Cardiac septum (tissue), 1 donor: ENCODE results near the gene TRPM2. TPM values are rescaled to one million over a fixed set of nuclear protein-coding genes. Genes with fewer than 3 reads are reported as not detected.
"Not testable (repeated sequence)": the region's sequence is repeated elsewhere in the genome, so short reads cannot be mapped to it uniquely, and the experiment has no call there.

Experiments used
- DNase-seq: peaks from one replicate; pipeline ENCODE4 v3.0.0-alpha.2; 2020; ENCODE audit warnings: low spot score
- intact Hi-C: fragments of 100-400 bp; cut with DNase I; formaldehyde crosslinking; loops from one replicate; pipeline ENCODE4 v1.14.0; 2022
- total RNA-seq: library from RNA; stranded (reverse); fragmentation: NEBNext Ultra II Directional; extraction: Animal tissue kit (Norgen Biotek cat#: 25700); gene quantifications from one replicate; pipeline ENCODE4 v1.2.1, GENCODE V29; 2021
- donor health status: DM: no; HTN: no; CAD: no.

TRPM2 gene
- total RNA-seq, 1 donor from 2014 or later = 1.2 TPM

DNA sequence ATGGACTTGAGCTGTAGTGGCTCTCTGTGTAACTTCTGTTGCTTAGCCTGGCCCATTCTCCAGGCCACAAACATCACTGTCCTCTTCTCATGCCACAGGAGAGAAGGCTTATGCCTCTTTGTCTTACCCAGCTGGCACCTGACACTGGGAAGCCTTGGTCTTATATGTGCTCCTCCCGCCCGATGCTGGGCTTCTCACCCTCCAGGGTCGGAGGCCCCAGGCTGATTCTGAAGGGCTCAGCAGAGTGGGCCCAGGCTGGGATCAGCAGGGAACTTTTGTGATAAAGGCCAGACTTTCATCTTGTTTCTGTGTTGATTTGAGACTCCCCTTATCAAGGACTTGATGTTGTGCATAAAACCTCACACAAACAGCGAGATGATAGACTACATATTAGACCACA is 29.8 kb downstream of the TRPM2 start:
- intact Hi-C loops = no loop called here
- peak; percentile 14 for DNase-seq

DNA sequence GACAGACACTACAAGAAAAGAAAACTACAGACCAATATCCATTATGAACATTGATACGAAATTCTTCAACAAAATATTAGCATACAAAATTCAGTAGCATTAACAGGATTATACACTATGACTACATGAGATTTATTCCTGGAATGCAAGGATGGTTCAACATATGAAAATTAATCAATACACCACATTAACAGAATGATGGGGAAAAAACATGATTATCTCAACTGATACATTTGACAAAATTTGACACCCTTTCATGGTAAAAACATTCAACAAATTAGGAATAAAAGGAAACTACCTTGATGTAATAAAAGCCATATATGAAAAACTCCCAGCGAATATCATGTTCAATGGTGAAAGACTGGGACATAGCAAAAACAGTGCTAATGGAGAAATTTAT is 31.5 kb downstream of the TRPM2 start:
- no peak for DNase-seq
- intact Hi-C loops = no loop called here

DNA sequence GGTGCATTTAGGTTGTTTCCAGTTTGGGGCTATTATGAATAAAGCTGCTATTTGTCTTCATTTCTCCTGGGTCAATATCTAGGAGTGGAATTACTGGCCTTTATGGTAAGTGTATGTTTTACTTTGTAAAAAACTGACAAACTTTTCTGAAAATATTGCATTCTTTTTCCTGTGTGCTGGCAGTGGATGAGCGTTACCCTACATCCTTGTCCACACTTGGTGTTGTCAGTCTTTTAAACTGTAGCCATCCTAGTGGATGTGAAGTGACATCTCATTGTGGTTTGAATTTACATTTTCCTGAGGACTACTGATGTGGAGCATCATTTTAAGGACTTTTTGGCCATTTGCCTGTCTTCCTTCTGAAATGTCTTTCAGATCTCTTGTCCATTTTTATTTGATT is 35.9 kb downstream of the TRPM2 start:
- intact Hi-C loops = no loop called here
- no peak for DNase-seq

GRCh38 chr21:44390886-44391285 is 37.5 kb downstream of the TRPM2 start:
- DNase-seq = no peak
- intact Hi-C loops = no loop called here

DNA sequence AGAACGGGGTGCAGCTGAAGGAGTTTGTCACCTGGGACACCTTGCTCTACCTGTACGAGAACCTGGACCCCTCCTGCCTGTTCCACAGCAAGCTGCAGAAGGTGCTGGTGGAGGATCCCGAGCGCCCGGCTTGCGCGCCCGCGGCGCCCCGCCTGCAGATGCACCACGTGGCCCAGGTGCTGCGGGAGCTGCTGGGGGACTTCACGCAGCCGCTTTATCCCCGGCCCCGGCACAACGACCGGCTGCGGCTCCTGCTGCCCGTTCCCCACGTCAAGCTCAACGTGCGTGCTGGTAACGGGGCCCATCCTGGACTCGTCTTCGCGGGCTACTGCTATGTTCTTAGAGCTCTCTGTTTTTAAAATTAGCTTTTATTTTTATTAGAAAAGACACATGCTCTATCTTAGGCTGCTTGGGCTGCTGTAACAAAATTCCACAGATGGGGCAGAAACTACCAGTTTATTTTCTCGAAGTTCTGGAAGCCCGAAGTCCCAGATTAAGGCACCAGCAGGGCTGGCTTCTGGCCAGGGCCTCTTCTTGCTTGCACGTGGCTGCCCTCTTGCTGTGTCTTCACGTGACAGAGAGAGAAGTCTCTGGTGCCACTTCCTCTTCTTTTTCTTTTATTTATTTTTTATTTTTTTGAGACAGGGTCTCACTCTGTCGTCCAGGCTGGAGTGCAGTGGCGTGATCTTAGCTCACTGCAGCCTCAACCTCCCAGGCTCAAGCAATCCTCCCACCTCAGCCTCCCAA is 38.1 kb downstream of the TRPM2 start:
- intact Hi-C loops = no loop called here
- no peak for DNase-seq

DNA sequence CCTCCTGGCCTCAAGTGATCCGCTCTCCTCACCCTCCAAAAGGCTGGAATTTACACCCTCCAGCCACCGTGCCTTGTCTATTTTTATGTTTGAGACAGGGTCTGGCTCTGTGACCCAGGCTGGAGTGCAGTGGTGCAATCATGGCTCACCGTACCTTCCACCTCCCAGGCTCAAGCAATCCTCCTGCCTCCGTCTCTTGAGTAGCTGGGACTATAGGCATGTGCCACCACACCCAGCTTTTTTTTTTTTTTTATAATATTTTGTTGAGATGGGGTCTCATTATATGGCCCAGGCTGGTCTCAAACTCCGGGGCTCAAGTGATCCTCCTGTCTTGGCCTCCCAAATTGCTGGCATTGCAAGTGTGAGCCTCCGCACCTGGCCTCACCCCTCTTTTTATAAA is 38.8 kb downstream of the TRPM2 start:
- intact Hi-C loops = no loop called here
- no peak for DNase-seq

GRCh38 chr21:44392916-44393315 is 39.5 kb downstream of the TRPM2 start:
- no peak for DNase-seq
- intact Hi-C loops = no loop called here

- no peak for DNase-seq
- intact Hi-C loops = no loop called here
These were observed 41.3 kb downstream of the TRPM2 start for GRCh38 chr21:44394733-44395132.

GRCh38 chr21:44395260-44395659 is 41.8 kb downstream of the TRPM2 start:
- intact Hi-C loops = no loop called here
- DNase-seq = no peak

DNA sequence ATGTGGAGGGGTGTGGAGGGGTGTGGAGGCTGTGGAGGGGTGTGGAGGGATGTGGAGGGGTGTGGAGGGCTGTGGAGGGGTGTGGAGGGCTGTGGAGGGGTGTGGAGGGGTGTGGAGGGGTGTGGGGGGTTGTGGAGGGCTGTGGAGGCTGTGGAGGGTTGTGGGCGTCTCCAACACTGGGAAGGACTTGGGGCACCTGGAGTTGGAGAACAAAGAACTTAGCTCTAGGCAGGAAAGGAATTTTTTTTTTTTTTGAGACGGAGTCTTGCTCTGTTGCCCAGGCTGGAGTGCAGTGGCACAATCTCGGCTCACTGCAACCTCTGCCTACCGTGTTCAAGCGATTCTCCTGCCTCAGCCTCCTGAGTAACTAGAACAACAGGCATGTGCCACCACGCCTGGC is 43.4 kb downstream of the TRPM2 start:
- intact Hi-C loops, DNase-seq: not testable (repeated sequence)

DNA sequence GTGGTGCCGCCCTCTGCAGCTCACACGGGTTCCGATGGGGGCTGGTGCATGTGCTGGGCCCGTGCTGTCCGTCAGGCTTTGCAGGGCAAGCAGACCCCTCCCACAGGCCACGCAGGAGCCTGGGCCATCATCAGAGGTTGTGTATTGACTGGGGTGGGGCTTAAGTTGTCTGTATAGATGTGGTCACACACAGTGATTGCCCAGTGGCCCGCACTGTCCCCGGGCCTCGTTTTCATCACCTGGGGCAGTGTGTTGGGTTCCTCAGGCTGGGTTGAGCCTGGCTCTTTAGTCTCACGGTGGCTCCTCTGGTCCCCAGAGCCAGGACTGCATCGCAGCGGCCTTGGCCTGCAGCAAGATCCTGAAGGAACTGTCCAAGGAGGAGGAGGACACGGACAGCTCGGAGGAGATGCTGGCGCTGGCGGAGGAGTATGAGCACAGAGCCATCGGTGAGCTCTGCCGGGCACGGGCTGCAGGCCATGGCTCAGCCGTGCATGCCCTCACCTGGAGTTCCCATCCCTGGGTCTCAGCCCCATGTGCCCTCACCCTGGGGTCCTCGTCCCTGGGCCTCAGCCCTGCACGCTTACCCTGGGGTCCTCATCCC is 44.1 kb downstream of the TRPM2 start:
- intact Hi-C loops = no loop called here

GRCh38 chr21:44398499-44398898 is 45.1 kb downstream of the TRPM2 start:
- intact Hi-C loops = no loop called here
- no peak for DNase-seq

More for the DNA sequence above, 44.1 kb downstream of the TRPM2 start:
- no peak for DNase-seq

DNA sequence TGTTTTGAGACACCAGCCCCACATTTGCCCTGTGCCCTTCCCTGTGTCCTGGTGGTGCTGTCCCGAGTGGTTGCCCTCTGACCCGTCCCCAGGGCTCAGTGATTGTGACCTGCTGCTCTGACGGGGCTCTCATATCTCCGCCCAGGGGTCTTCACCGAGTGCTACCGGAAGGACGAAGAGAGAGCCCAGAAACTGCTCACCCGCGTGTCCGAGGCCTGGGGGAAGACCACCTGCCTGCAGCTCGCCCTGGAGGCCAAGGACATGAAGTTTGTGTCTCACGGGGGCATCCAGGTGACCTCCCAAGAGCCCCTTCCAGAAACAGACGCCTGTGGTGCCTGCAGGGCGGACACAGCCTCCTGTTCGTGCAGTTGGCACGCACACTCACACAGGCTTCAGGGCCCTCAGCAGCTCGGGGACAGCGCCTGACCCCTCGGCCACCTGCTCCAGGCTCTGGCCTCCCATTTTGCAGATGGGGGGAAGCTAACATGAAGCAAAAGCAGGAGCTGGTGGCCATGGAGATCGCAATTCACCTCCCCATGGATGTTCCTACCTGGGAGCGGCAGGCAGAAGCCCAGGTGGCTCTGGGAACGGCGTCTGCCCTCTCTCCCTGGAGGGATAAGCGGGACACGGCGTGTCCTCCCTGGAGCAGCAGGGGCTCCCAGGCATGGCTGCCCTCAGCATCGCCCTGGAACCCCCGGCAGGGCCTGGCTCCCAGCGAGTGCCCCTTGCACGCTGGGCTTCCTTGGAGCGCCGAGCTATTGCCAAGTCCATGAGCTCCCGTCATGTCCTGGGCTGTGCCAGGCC is 45.9 kb downstream of the TRPM2 start:
- intact Hi-C loops = no loop called here
- DNase-seq = peak; percentile 43

GRCh38 chr21:44399955-44400790 is 46.8 kb downstream of the TRPM2 start:
- intact Hi-C loops = no loop called here

GRCh38 chr21:44400791-44401385 is 47.5 kb downstream of the TRPM2 start:
- intact Hi-C loops = no loop called here
- DNase-seq = peak; percentile 59

More at GRCh38 chr21:44399955-44400790, 46.8 kb downstream of the TRPM2 start:
- peak; percentile 54 for DNase-seq

DNA sequence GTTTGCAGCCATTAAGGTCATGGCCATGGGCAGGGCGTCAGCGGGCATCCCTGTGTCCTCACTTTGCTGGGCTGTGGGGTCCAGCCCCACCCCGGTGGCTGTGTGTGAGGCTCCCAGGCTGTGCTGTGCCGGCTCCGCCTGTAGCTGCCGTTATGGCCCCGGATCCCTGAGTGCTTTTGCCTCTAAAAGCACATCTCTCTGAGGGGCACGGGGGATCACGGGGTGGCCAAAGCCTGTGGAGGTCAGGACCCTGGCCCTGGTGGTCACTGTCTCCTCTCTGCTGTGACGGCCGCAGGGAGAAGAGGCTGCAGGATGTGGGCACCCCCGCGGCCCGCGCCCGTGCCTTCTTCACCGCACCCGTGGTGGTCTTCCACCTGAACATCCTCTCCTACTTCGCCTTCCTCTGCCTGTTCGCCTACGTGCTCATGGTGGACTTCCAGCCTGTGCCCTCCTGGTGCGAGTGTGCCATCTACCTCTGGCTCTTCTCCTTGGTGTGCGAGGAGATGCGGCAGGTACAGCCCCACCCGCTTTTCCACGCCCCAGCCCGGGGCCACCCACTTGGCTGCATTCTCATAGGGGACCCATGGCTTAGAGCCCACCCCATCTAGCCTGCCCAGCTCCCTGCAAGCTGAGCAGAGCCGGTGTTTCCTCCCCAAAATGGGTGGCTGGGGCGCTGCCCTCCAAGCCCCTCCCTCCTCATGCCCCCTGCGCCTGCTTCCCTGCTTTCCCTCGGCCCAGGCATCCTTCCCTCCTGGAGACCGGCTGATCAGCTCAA is 48.2 kb downstream of the TRPM2 start:
- intact Hi-C loops = no loop called here
- DNase-seq = peak; percentile 70

DNA sequence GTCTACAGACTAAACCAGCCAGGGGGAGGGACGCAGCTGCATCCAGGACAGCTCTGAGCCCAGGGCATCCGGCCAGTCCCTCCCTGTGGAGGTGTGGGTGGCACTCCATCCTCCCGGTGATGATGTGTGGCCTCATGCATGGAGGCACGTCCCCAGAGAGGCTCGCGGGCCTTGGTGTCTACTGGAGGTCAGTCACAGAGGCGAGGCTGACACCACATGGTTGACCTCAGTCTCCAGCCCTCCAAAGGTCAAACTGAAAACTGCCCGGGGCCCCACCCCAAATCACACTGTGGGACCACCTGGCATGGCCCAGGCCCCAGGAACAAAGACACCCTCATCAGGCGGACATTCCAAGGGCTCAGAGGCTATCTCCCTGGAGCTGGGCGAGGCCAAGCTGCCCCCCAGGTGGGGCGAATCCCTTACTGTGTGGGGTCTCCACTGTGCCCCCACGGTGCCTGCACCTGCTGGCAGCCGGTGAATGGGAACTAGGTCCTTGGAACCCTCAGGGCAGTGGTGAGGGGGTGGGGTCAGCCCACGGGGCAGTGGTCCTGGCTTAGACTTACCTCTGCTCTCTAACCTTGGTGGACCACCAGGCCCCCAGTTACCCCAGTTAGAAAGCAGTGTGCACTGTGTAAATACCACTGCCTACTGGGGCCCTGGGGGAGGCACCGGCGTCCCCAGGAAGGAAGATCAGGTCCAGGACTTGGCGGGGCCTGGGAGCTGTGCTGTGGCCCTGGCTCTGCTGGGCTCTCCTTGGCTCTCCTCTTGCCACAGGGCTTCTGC is 49.1 kb downstream of the TRPM2 start:
- intact Hi-C loops = no loop called here
- DNase-seq = peak; percentile 64
